ENCODE results near the gene WIPF2.

Gene WIPF2

GRCh38 chr17:40312893-40313667 lies 94.0 kb downstream of the WIPF2 start:
- TF ChIP-seq CTCF (conservative IDR thresholded peaks at IDR 0.05; ENCODE audit: low read depth, low read length) = no peak
- Histone ChIP-seq H3K27me3 (ENCODE audit: insufficient read depth, low read depth) (no peaks in the 10 kb centered on the region), H3K9ac (0 out of 2 replicates have a peak overlapping the region, but pooled peaks have one; percentile 45), H3K4me2 (peak overlapping the region; percentile 91), H3K27ac (peak overlapping the region; percentile 79), H3K79me2 (ENCODE audit: insufficient read depth, low read depth) (peaks cover 8% of the 10 kb centered on the region), H2AFZ (ENCODE audit: low read depth) (no peak overlapping the region), H4K20me1 (ENCODE audit: insufficient read depth) (no peaks in the 10 kb centered on the region), H3K36me3 (ENCODE audit: insufficient read depth) (no peaks in the 10 kb centered on the region), H3K4me3 (IDR thresholded peaks at IDR 0.05; ENCODE audit: insufficient read depth, low read depth, low read length) (no peak overlapping the region), H3K4me1 (ENCODE audit: low read depth, poor library complexity, severe bottlenecking) (peaks cover 96% of the 10 kb centered on the region)

- no peak overlapping the region for H3K4me3 ChIP-seq (IDR thresholded peaks at IDR 0.05; ENCODE audit: insufficient read depth, low read depth, low read length)
- no peaks in the 10 kb centered on the region for H3K27me3 ChIP-seq (ENCODE audit: insufficient read depth, low read depth)
- no peaks in the 10 kb centered on the region for H3K36me3 ChIP-seq (ENCODE audit: insufficient read depth)
- H4K20me1 ChIP-seq (ENCODE audit: insufficient read depth) = no peaks in the 10 kb centered on the region
- H3K4me2 ChIP-seq = peak overlapping the region; percentile 91
- 0 out of 2 replicates have a peak overlapping the region, but pooled peaks have one; percentile 4 for H3K9ac ChIP-seq
- peaks cover 88% of the 10 kb centered on the region for H3K4me1 ChIP-seq (ENCODE audit: low read depth, poor library complexity, severe bottlenecking)
- peaks cover 17% of the 10 kb centered on the region for H3K79me2 ChIP-seq (ENCODE audit: insufficient read depth, low read depth)
- no peak overlapping the region for H2AFZ ChIP-seq (ENCODE audit: low read depth)
- peak overlapping the region; percentile 79; the same call in 1 of the 2 replicates for H3K27ac ChIP-seq
- TF ChIP-seq CTCF (conservative IDR thresholded peaks at IDR 0.05; ENCODE audit: low read depth, low read length) = no peak
Measured at GRCh38 chr17:40313668-40314583, 94.8 kb downstream of the WIPF2 start.

GRCh38 chr17:40314584-40314956 lies 95.5 kb downstream of the WIPF2 start:
- no peak overlapping the region for H2AFZ ChIP-seq (ENCODE audit: low read depth)
- H3K79me2 ChIP-seq (ENCODE audit: insufficient read depth, low read depth) = peaks cover 23% of the 10 kb centered on the region
- no peaks in the 10 kb centered on the region for H3K27me3 ChIP-seq (ENCODE audit: insufficient read depth, low read depth)
- H3K4me3 ChIP-seq (IDR thresholded peaks at IDR 0.05; ENCODE audit: insufficient read depth, low read depth, low read length) = no peak overlapping the region
- peak overlapping the region; percentile 70 for H3K4me2 ChIP-seq
- H3K4me1 ChIP-seq (ENCODE audit: low read depth, poor library complexity, severe bottlenecking) = peaks cover 81% of the 10 kb centered on the region
- 0 out of 2 replicates have a peak overlapping the region, but pooled peaks have one; percentile 4 for H3K9ac ChIP-seq
- H3K36me3 ChIP-seq (ENCODE audit: insufficient read depth) = no peaks in the 10 kb centered on the region
- peak overlapping the region; percentile 24; the same call in 1 of the 2 replicates for H3K27ac ChIP-seq
- TF ChIP-seq CTCF (conservative IDR thresholded peaks at IDR 0.05; ENCODE audit: low read depth, low read length) = no peak
- no peaks in the 10 kb centered on the region for H4K20me1 ChIP-seq (ENCODE audit: insufficient read depth)

- Histone ChIP-seq H3K79me2 (ENCODE audit: insufficient read depth, low read depth) (peaks cover 29% of the 10 kb centered on the region), H3K4me1 (ENCODE audit: low read depth, poor library complexity, severe bottlenecking) (peaks cover 76% of the 10 kb centered on the region)
Measured at GRCh38 chr17:40315206-40315605, 96.1 kb downstream of the WIPF2 start.

More at GRCh38 chr17:40315206-40315605, 96.1 kb downstream of the WIPF2 start:
- Histone ChIP-seq H3K4me3 (IDR thresholded peaks at IDR 0.05; ENCODE audit: insufficient read depth, low read depth, low read length) (no peak overlapping the region), H4K20me1 (ENCODE audit: insufficient read depth) (no peaks in the 10 kb centered on the region), H3K4me2 (peak overlapping the region; percentile 86), H3K27me3 (ENCODE audit: insufficient read depth, low read depth) (no peaks in the 10 kb centered on the region), H3K27ac (peak overlapping the region; percentile 40), H2AFZ (ENCODE audit: low read depth) (no peak overlapping the region), H3K36me3 (ENCODE audit: insufficient read depth) (no peaks in the 10 kb centered on the region), H3K9ac (no peak overlapping the region)
- no peak for TF ChIP-seq CTCF (conservative IDR thresholded peaks at IDR 0.05; ENCODE audit: low read depth, low read length)
